Heart left ventricle (tissue), 13 donors: ENCODE measurements around the gene HNRNPA2B1.

ENCODE experiments used
- CTCF ChIP-seq, 12 donors: fragments of 200-600 bp; sonication (generic) in 4 of 12; IDR thresholded peaks; one replicate each; pipeline versions ENCODE4 v1.5.0 to v1.8.0; 2018 to 2022; ENCODE audit warnings: antibody characterized with exemption in 12 of 12, mild to moderate bottlenecking in 5 of 12
- POLR2A ChIP-seq, 2 donors: fragments of 450-650 bp; IDR thresholded peaks; one replicate each; pipeline ENCODE4 v1.6.1; 2017; ENCODE audit warnings: antibody characterized with exemption in 2 of 2, mild to moderate bottlenecking in 2 of 2, moderate library complexity in 2 of 2
- donor health status: ischemic (EF 13 %, LVEDD 7.1; RV severe dilation, severe dysfunction).
- donor health status: DM: no; HTN: yes; CAD: no.
- donor health status: DM: no; HTN: no; CAD: no.
- donor health status: ischemic (EF 25% LVEDD 6.9; RV normal size, moderate dysfunction).
- donor health status: ischemic (EF 25% LVEDD 5.7; RV mildly dilated, moderate dysfunction).
- donor health status: ischemic (EF 35%, LVEDD 5.7; RV mildly dilated, moderate dysfunction).
- donor health status: nonischemic (EF 11% LVEDD 7.7; RV severe dilation, severe dysfunction).
- donor health status: DM: yes; HTN: yes; CAD: no.
- donor health status: PGD.
- donor health status: ischemic (EF 29% LVEDD 5.4; RV normal size, mild dysfunction).
- donor health status: nonischemic (EF 23%, LVEDD 6.1; RV moderate dilation, normal function).

GRCh38 chr7:26188206-26188956 lies 12.2 kb downstream of the HNRNPA2B1 start:
- no peak for TF ChIP-seq CTCF (IDR thresholded peaks at IDR 0.05)
- TF ChIP-seq POLR2A (IDR thresholded peaks at IDR 0.05), result no peak
